ENCODE results near the gene AURKB. TPM values are rescaled to one million over a fixed set of nuclear protein-coding genes. Genes with fewer than 3 reads are reported as not detected.

AURKB gene
- total RNA-seq, 2 experiments from 2014 or later = 0.56 to 1.4 TPM

- peaks cover 46% of the 10 kb centered on the region for H3K4me1 Mint-ChIP-seq (ENCODE audit: low read depth)
- H3K27me3 ChIP-seq (ENCODE audit: control insufficient read depth in 1 of 2, insufficient read depth in 2 of 2, low read length in 2 of 2) = no peaks in the 10 kb centered on the region
- H3K36me3 Mint-ChIP-seq (ENCODE audit: low read depth) = peaks cover 82% of the 10 kb centered on the region
- H3K4me1 ChIP-seq (ENCODE audit: insufficient read depth, low read length) = peaks cover 14% of the 10 kb centered on the region
- no peak overlapping the region for H3K4me3 ChIP-seq (ENCODE audit: low read length)
- no peak overlapping the region for H3K4me3 Mint-ChIP-seq
- no peaks in the 10 kb centered on the region for H3K27me3 Mint-ChIP-seq
- no peak for TF ChIP-seq CTCF (IDR thresholded peaks at IDR 0.05)
- ChIA-PET POLR2A (interaction anchor here (1.8 to 19.8 kb wide), 3 partner anchors 6 to 57 kb away, joined by 7 to 630 read pairs (median 630); partner anchors contain the start of genes CTC1, PFAS and SLC25A35), CTCF (interaction anchor here (0.6 to 1.2 kb wide), 3 partner anchors 15 to 80 kb away, joined by 3 to 4 read pairs (median 3); no protein-coding TSS in a partner anchor)
- peak overlapping the region; percentile 32 for H3K27ac Mint-ChIP-seq
- H3K27ac ChIP-seq (ENCODE audit: low read depth in 1 of 2, low read length in 2 of 2) = no peak overlapping the region
- DNase-seq = no peak
- H3K36me3 ChIP-seq (ENCODE audit: insufficient read depth, low read length) = peaks cover 97% of the 10 kb centered on the region
- intact Hi-C loops (cut with DNase I, micrococcal nuclease) = no loop called here
- H3K9me3 Mint-ChIP-seq = no peaks in the 10 kb centered on the region
- ATAC-seq (ENCODE audit: poor library complexity) = no peak
- H3K9me3 ChIP-seq (ENCODE audit: control insufficient read depth in 1 of 2, insufficient read depth in 1 of 2, low read length in 2 of 2) = no peaks in the 10 kb centered on the region
Measured at GRCh38 chr17:8237886-8238285, 27.5 kb upstream of the AURKB start.

- ChIA-PET CTCF (interaction anchor here (0.6 to 1.2 kb wide), 2 partner anchors 14 to 80 kb away, joined by 3 read pairs; no protein-coding TSS in a partner anchor), POLR2A (interaction anchor here (13.7 to 19.8 kb wide), 2 partner anchors 6 to 7 kb away, joined by 630 read pairs; partner anchors contain the start of genes CTC1 and PFAS)
- ATAC-seq (ENCODE audit: poor library complexity) = no peak
- DNase-seq = no peak
- Mint-ChIP-seq H3K4me1 (ENCODE audit: low read depth) (peaks cover 42% of the 10 kb centered on the region), H3K9me3 (no peaks in the 10 kb centered on the region), H3K36me3 (ENCODE audit: low read depth) (peaks cover 82% of the 10 kb centered on the region), H3K27me3 (no peaks in the 10 kb centered on the region), H3K27ac (no peak overlapping the region), H3K4me3 (no peak overlapping the region)
- intact Hi-C loops (cut with DNase I, micrococcal nuclease) = no loop called here
- Histone ChIP-seq H3K4me3 (ENCODE audit: low read length) (no peak overlapping the region), H3K27me3 (ENCODE audit: control insufficient read depth in 1 of 2, insufficient read depth in 2 of 2, low read length in 2 of 2) (no peaks in the 10 kb centered on the region), H3K27ac (ENCODE audit: low read depth in 1 of 2, low read length in 2 of 2) (no peak overlapping the region), H3K9me3 (ENCODE audit: control insufficient read depth in 1 of 2, insufficient read depth in 1 of 2, low read length in 2 of 2) (no peaks in the 10 kb centered on the region), H3K36me3 (ENCODE audit: insufficient read depth, low read length) (peaks cover 97% of the 10 kb centered on the region), H3K4me1 (ENCODE audit: insufficient read depth, low read length) (peaks cover 11% of the 10 kb centered on the region)
- no peak for TF ChIP-seq CTCF (IDR thresholded peaks at IDR 0.05)
Measured at GRCh38 chr17:8237175-8237574, 26.8 kb upstream of the AURKB start.

- peaks cover 100% of the 10 kb centered on the region for H3K36me3 ChIP-seq (ENCODE audit: insufficient read depth, low read length)
- Mint-ChIP-seq H3K27ac (no peak overlapping the region), H3K4me3 (no peak overlapping the region), H3K27me3 (no peaks in the 10 kb centered on the region), H3K4me1 (ENCODE audit: low read depth) (peaks cover 42% of the 10 kb centered on the region), H3K9me3 (no peaks in the 10 kb centered on the region), H3K36me3 (ENCODE audit: low read depth) (peaks cover 96% of the 10 kb centered on the region)
- H3K27me3 ChIP-seq (ENCODE audit: control insufficient read depth in 1 of 2, insufficient read depth in 2 of 2, low read length in 2 of 2) = no peaks in the 10 kb centered on the region
- H3K4me3 ChIP-seq (ENCODE audit: low read length) = no peak overlapping the region
- DNase-seq (no peak), ATAC-seq (ENCODE audit: poor library complexity) (no peak)
- ChIA-PET POLR2A (interaction anchor here (1.0 to 19.8 kb wide), 3 partner anchors 8 to 42 kb away, joined by 3 to 630 read pairs (median 3); partner anchors contain the start of genes CTC1 and PFAS), CTCF (no interaction called here)
- H3K27ac ChIP-seq (ENCODE audit: low read depth in 1 of 2, low read length in 2 of 2) = no peak overlapping the region
- H3K4me1 ChIP-seq (ENCODE audit: insufficient read depth, low read length) = peaks cover 11% of the 10 kb centered on the region
- TF ChIP-seq CTCF (IDR thresholded peaks at IDR 0.05) = no peak
- H3K9me3 ChIP-seq (ENCODE audit: control insufficient read depth in 1 of 2, insufficient read depth in 1 of 2, low read length in 2 of 2) = no peaks in the 10 kb centered on the region
- intact Hi-C loops (cut with DNase I, micrococcal nuclease) = no loop called here
Measured at GRCh38 chr17:8235676-8236075, 25.3 kb upstream of the AURKB start.

Data from CD4-positive, alpha-beta T cell (primary cell).